Skeletal muscle tissue (tissue), 2 donors: Measurements from ENCODE around the gene DDX27. TPM values are rescaled to one million over a fixed set of nuclear protein-coding genes. Genes with fewer than 3 reads are reported as not detected.
A peak's percentile ranks its signal among the peaks of the same experiment; 100 is the strongest.

Experiments
- small RNA-seq: library from RNA; depleted of rRNA; stranded (forward); fragments of <200 nt; gene quantifications from one replicate; pipeline ENCODE3, GENCODE V24; 2014
- total RNA-seq: library from RNA; depleted of rRNA; stranded (reverse); fragments of >200 nt; gene quantifications from one replicate; pipeline ENCODE4 v1.2.3, GENCODE V29; 2014

The DDX27 gene
- total RNA-seq, 1 donor from 2014 or later = 13.0 TPM

Small RNA genes lying within 50 kb of the gene (small RNA-seq; reads per million reads assigned to genes)
- gene SNORD12B (3,571 reads per million, percentile 99 among the genes with 10 or more reads in this experiment), gene SNORD12C (1,063 reads per million, percentile 99 among the genes with 10 or more reads in this experiment)

Other genes with a start within 250 kb of the DDX27 start
- gene CSE1L, start 173.1 kb upstream of the DDX27 start, total RNA-seq = 59.5 TPM
- 27.1 TPM for gene STAU1, start 31.1 kb upstream of the DDX27 start, total RNA-seq
- gene ZNFX1, start 58.6 kb downstream of the DDX27 start, total RNA-seq = 13.6 TPM